Fibroblast of mammary gland (primary cell): ENCODE measurements around the gene PTPN7.
"Not testable (repeated sequence)": the region's sequence is repeated elsewhere in the genome, so short reads cannot be mapped to it uniquely, and the experiment has no call there.

ENCODE experiments used
- DNase-seq: peaks from one replicate; pipeline ENCODE4 v3.0.0-alpha.2; 2010; ENCODE audit warnings: low read depth
- H3K4me3 ChIP-seq: 2 replicates; pipeline ENCODE4 v1.5.1; 2011; ENCODE audit warnings: low read depth, mild to moderate bottlenecking, low read length, moderate library complexity; ENCODE audit not compliant: control insufficient read depth
- TF ChIP-seq, protein P1 (sequence below): conservative IDR thresholded peaks from 2 replicates; pipeline ENCODE4 v1.5.1; 2011; ENCODE audit warnings: low read depth, low read length, inconsistent platforms; ENCODE audit not compliant: control insufficient read depth, insufficient read depth

Gene PTPN7

DNA sequence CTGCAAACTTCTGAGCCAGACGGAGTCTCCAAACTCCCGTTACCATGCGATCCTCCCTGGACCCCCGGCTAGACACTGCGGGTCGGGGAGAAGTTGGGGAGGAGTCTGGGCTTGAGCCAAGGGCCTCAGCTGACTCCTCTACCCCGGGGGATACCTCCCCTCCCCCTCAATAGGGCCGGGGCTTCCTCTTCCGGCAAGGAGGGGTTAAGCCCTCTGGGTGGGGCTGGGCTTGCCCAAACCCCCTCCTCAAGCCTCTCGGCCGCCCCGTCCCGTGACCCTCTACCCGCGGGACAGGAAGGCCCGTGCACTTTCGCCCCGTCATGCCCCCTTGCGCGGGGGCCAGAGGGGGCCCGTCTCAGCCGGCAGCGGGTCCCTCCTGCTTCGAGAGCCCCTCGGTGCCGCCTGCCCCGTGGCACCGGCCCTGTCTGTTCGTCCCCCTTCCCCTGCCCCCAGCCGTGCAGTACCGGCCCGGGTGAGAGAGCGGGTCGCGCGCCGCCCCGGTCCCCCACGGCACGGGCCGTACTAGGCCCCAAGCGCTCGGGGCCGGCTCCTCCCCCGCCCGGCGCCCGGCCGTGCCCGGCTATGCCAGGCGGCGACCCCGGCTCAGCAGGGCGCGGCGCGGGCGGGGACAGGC, 16.5 kb downstream of the PTPN7 start:
- TF ChIP-seq, protein P1, sequence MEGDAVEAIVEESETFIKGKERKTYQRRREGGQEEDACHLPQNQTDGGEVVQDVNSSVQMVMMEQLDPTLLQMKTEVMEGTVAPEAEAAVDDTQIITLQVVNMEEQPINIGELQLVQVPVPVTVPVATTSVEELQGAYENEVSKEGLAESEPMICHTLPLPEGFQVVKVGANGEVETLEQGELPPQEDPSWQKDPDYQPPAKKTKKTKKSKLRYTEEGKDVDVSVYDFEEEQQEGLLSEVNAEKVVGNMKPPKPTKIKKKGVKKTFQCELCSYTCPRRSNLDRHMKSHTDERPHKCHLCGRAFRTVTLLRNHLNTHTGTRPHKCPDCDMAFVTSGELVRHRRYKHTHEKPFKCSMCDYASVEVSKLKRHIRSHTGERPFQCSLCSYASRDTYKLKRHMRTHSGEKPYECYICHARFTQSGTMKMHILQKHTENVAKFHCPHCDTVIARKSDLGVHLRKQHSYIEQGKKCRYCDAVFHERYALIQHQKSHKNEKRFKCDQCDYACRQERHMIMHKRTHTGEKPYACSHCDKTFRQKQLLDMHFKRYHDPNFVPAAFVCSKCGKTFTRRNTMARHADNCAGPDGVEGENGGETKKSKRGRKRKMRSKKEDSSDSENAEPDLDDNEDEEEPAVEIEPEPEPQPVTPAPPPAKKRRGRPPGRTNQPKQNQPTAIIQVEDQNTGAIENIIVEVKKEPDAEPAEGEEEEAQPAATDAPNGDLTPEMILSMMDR: no peak
- DNase-seq: no peak
- peak overlapping the region; percentile 76 for H3K4me3 ChIP-seq

DNA sequence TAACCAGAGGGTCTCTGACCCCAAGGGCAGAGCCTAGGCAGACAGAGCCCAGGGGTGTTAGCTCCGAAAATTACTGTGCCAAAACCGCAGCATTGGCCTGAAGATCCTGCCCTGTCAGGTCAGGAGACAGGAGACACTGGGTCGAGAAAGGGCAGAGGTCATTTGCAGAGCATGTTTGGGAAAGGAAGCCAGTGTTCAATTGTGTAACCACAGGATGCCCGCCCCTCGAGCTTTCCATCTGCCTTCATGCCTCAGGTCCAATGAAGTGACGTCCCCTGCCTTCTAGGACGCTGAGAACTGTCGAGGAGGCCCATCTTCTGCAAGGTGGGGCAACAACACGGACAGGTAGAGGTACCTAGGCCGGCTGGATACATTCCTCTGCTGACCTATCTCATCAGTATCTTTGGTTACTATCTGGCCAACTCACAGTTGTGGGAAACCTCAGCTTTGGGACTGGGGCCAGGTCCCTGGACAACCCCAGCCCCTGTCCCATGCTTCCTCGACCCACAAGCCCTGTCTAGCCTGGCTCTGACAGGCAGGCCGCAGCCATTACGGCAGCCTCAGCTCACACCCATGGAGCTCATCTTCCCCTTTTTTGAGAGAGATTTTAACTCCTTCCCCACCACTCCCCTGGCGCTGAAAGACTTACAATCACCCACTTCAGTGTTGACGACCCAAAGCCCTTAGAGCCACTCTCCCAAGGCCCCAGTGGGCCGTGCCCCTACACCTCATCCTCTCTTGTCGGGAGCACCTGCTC, 17.2 kb downstream of the PTPN7 start:
- H3K4me3 ChIP-seq: peak overlapping the region; percentile 76
- no peak for DNase-seq

DNA sequence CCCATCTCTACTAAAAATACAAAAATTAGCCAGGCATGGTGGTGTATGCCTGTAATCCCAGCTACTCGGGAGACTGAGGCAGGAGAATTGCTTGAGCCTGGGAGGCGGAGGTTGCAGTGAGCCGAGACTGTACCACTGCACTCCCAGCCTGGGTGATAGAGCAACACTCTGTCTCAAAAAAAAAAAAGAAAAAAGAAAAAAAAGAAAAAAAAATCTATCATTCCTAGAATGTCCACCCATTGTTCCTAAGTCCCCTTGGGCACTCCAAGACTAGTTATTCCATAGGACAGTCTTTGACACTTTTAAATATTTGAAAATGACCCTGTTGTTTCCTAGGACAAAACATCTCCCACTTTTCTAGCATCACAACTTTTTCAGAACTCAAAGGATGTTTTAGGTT, 18.9 kb downstream of the PTPN7 start:
- H3K4me3 ChIP-seq, DNase-seq: not testable (repeated sequence)

More for the DNA sequence above, 17.2 kb downstream of the PTPN7 start:
- TF ChIP-seq, protein P1: no peak

DNA sequence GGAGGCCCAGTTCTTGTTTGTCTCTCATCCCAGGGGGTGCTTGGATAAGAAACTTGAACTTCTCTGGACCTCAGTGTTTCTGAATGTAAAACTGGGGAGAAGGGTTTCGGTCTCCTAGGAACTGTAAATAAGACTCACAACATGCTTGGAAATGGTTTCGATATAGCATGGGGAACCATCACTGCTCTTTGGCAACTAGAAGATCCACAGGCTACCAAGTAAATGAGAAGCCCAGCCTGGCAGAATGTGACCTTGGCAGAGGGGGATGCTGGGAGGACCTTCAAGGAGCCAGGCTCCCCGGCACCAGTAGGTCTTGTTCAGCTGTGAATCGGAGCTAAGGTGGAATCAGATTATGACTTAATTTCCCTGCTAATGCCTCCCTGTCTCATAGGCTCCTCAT, 19.6 kb downstream of the PTPN7 start:
- H3K4me3 ChIP-seq: no peak overlapping the region
- TF ChIP-seq, protein P1: no peak
- no peak for DNase-seq

DNA sequence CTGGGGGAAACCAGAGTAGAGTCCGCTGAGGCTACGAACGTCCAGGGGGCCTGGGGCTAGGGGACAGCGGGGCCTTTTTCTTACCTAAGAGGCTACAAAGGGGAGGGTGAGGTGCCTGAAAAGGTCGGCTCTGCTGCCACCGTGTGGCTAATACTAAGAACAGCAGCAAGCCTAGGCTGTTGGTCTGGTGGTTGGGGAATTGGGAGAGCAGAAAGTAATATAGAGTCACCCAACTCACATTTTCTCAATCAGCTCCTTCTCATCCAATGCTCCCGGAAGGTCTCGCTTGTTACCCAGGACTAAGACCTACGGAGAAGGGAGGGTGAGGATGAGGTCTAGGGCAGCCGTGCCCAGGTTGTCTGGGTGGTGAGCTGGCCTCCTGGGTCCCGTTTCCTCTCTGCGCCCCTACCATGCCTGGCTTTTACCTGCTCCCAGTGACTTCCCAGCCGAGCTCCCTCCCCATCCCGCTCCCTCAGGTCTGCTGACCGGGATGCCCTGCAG, 25.1 kb downstream of the PTPN7 start:
- no peak overlapping the region for H3K4me3 ChIP-seq
- peak; percentile 64 for DNase-seq
- TF ChIP-seq, protein P1: peak; percentile 86

DNA sequence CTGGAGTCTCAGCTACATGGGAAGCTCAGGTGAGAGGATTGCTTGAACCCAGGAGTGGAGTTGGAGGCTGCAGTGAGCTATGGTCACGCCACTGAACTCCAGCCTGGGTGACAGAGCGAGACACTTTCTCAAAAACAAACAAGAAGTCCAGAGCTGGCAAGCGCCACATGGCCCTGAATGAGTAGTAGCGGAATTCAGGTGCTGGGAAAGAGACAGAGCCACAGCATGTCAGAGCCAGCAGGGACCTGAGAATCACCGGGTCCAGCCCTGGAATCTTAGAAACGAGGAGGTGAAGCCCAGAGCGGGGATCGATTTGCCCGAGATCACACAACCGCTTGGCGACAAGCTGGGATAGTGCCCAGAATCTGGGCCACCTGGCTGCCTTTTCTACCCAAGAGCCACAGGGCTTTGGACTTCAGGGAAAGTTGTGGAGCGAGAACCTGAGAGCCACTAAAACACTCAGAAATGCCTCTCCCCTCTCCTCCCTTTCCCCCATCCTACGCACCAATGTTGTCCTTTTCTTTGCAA, 25.7 kb downstream of the PTPN7 start:
- TF ChIP-seq, protein P1: no peak
- DNase-seq: no peak
- no peak overlapping the region for H3K4me3 ChIP-seq

DNA sequence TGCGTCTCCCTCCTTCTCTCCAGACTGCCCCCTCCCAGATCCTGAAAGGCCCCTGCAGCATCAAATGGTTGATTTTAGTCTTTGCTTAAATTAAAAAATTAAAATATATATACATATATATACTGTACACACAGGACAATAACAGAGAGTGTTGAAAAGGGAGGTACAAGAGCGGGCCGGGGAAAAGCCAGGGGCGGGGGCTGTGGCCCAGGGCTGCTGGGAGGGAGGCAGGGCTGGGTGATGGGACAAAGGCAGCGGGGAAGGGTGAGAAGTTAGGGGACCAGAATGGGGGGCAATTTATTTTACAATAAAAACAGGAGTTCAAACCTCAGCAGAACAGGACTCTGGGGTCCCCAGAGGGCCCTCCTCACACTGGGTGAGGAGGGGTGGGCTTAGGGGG, 26.4 kb downstream of the PTPN7 start:
- no peak for DNase-seq
- H3K4me3 ChIP-seq: no peak overlapping the region
- TF ChIP-seq, protein P1: no peak
